ENCODE results near the gene H1-8. TPM values are rescaled to one million over a fixed set of nuclear protein-coding genes. Genes with fewer than 3 reads are reported as not detected.
"Not testable (repeated sequence)": the region's sequence is repeated elsewhere in the genome, so short reads cannot be mapped to it uniquely, and the experiment has no call there.

The H1-8 gene
- total and polyA plus RNA-seq, 9 donors = 0.27 TPM; not detected in 8

- Histone ChIP-seq H3K27me3 (no peaks in the 10 kb centered on the region), H3K4me3 (no peak overlapping the region), H3K27ac (no peak overlapping the region), H3K36me3 (no peaks in the 10 kb centered on the region), H3K9me3 (no peaks in the 10 kb centered on the region), H3K4me1 (ENCODE audit: insufficient read depth) (no peaks in the 10 kb centered on the region)
- 88 to 90% (median 89%) methylated on average over 8 of the region's 8 CpGs for WGBS, 3 donors
- TF ChIP-seq EP300 (IDR thresholded peaks at IDR 0.05) (no peak), POLR2A (IDR thresholded peaks at IDR 0.05) (no peak), CTCF (IDR thresholded peaks at IDR 0.05) (no peak)
- no peak for DNase-seq
- intact Hi-C loops (cut with DNase I) = no loop called here
Measured at GRCh38 chr3:129513705-129514104, 29.3 kb upstream of the H1-8 start.

- no peaks in the 10 kb centered on the region for H3K27me3 ChIP-seq
- 86 to 97% (median 94%) methylated on average over 10 of the region's 10 CpGs for WGBS, 3 donors
- no peak overlapping the region for H3K4me3 ChIP-seq
- H3K4me1 ChIP-seq (ENCODE audit: insufficient read depth) = no peaks in the 10 kb centered on the region
- H3K9me3 ChIP-seq = no peaks in the 10 kb centered on the region
- TF ChIP-seq CTCF (IDR thresholded peaks at IDR 0.05) = no peak
- TF ChIP-seq EP300 (IDR thresholded peaks at IDR 0.05) = no peak
- no peak for TF ChIP-seq POLR2A (IDR thresholded peaks at IDR 0.05)
- H3K27ac ChIP-seq = no peak overlapping the region
- no peaks in the 10 kb centered on the region for H3K36me3 ChIP-seq
- intact Hi-C loops (cut with DNase I) = no loop called here
- no peak for DNase-seq
Measured at GRCh38 chr3:129514110-129514509, 28.9 kb upstream of the H1-8 start.

- 96 to 98% (median 97%) methylated on average over 6 of the region's 6 CpGs for WGBS, 3 donors
- Histone ChIP-seq H3K9me3 (no peaks in the 10 kb centered on the region), H3K27ac (no peak overlapping the region), H3K4me1 (ENCODE audit: insufficient read depth) (no peaks in the 10 kb centered on the region), H3K27me3 (no peaks in the 10 kb centered on the region), H3K36me3 (no peaks in the 10 kb centered on the region), H3K4me3 (no peak overlapping the region)
- intact Hi-C loops (cut with DNase I) = no loop called here
- TF ChIP-seq EP300 (IDR thresholded peaks at IDR 0.05) (no peak), CTCF (IDR thresholded peaks at IDR 0.05) (no peak), POLR2A (IDR thresholded peaks at IDR 0.05) (no peak)
- DNase-seq = no peak
Measured at GRCh38 chr3:129514563-129514962, 28.4 kb upstream of the H1-8 start.

- H3K27me3 ChIP-seq; DNase-seq; H3K9me3 ChIP-seq; H3K4me3 ChIP-seq; H3K4me1 ChIP-seq (ENCODE audit: insufficient read depth); intact Hi-C loops (cut with DNase I); H3K27ac ChIP-seq; H3K36me3 ChIP-seq: not testable (repeated sequence)
- 91 to 93% (median 91%) methylated on average over 14 to 20 of the region's 25 CpGs for WGBS, 3 donors
Measured at GRCh38 chr3:129515108-129515820, 27.7 kb upstream of the H1-8 start.

GRCh38 chr3:129515821-129516432 lies 27.0 kb upstream of the H1-8 start:
- H3K36me3 ChIP-seq; H3K4me1 ChIP-seq (ENCODE audit: insufficient read depth); intact Hi-C loops (cut with DNase I); H3K27me3 ChIP-seq; H3K4me3 ChIP-seq; H3K9me3 ChIP-seq; DNase-seq; H3K27ac ChIP-seq: not testable (repeated sequence)
- 82 to 95% (median 91%) methylated on average over 6 to 7 of the region's 7 CpGs for WGBS, 3 donors
